SU-DHL-6 (cell line): ENCODE measurements around the gene ADCY10.

Experiments
- H2AFZ ChIP-seq: fragments of 200-600 bp; sonication (generic); 2 replicates; pipeline ENCODE4 v1.6.1; 2014; ENCODE audit warnings: low read depth, mild to moderate bottlenecking, moderate library complexity, mixed read lengths, antibody characterized with exemption, low read length; ENCODE audit not compliant: severe bottlenecking
- H3F3A ChIP-seq: fragments of 200-600 bp; shearing (Covaris generic); 2 replicates; pipeline ENCODE4 v1.6.0; 2016; ENCODE audit warnings: antibody characterized with exemption, mild to moderate bottlenecking; ENCODE audit not compliant: insufficient read depth
- H3K27ac ChIP-seq: fragments of 200-600 bp; sonication (generic); 2 replicates; pipeline ENCODE4 v1.5.1; 2016; ENCODE audit warnings: low read depth, mild to moderate bottlenecking, low read length, moderate library complexity, mixed read lengths
- H3K27me3 ChIP-seq: fragments of 200-600 bp; sonication (generic), shearing (Covaris generic); 2 replicates; pipeline ENCODE4 v1.6.0; 2014; ENCODE audit warnings: mild to moderate bottlenecking, low read length
- H3K36me3 ChIP-seq: fragments of 200-600 bp; sonication (generic); 2 replicates; pipeline ENCODE4 v1.6.1; 2014; ENCODE audit warnings: mild to moderate bottlenecking, low read length, mixed read lengths
- H3K4me2 ChIP-seq: fragments of 300-600, 200-600 bp; shearing (Covaris generic), sonication (generic); 2 replicates; pipeline ENCODE4 v1.6.0; 2014; ENCODE audit warnings: low read length, low read depth, mild to moderate bottlenecking; ENCODE audit not compliant: poor library complexity, severe bottlenecking
- H3K4me3 ChIP-seq: fragments of 200-600 bp; sonication (generic); 2 replicates; pipeline ENCODE4 v1.5.1; 2014; ENCODE audit warnings: antibody characterized with exemption, low read length, mild to moderate bottlenecking, mixed read lengths; ENCODE audit not compliant: insufficient read depth, poor library complexity, severe bottlenecking
- H3K79me2 ChIP-seq: fragments of 200-600 bp; sonication (generic); 2 replicates; pipeline ENCODE4 v1.6.1; 2014; ENCODE audit warnings: mild to moderate bottlenecking, low read length, moderate library complexity; ENCODE audit not compliant: insufficient read depth
- H3K9ac ChIP-seq: fragments of 200-600 bp; sonication (generic); 2 replicates; pipeline ENCODE4 v1.7.0; 2014; ENCODE audit warnings: mild to moderate bottlenecking, low read length
- H3K9me2 ChIP-seq: fragments of 200-600 bp; sonication (generic); replicated peaks from 2 replicates; pipeline ENCODE4 v1.6.1; 2014; ENCODE audit warnings: low read length; ENCODE audit not compliant: insufficient read depth
- H3K9me3 ChIP-seq: fragments of 200-600 bp; sonication (generic); 2 replicates; pipeline ENCODE4 v1.6.1; 2014; ENCODE audit warnings: low read length, mixed read lengths; ENCODE audit not compliant: insufficient read depth
- H4K20me1 ChIP-seq: fragments of 200-600 bp; sonication (generic); 2 replicates; pipeline ENCODE4 v1.6.1; 2014; ENCODE audit warnings: low read depth, mild to moderate bottlenecking, antibody characterized with exemption, low read length, moderate library complexity, mixed read lengths
- EZH2phosphoT487 ChIP-seq: fragments of 200-600 bp; sonication (generic), shearing (Covaris generic); conservative IDR thresholded peaks from 2 replicates; pipeline ENCODE4 v1.6.1; 2018; ENCODE audit warnings: mild to moderate bottlenecking, antibody characterized with exemption, low read length, moderate library complexity, mixed read lengths
- TF ChIP-seq, protein P1 (sequence below): fragments of 200-600 bp; sonication (generic); IDR thresholded peaks from one replicate; pipeline ENCODE4 v1.5.1; 2017; ENCODE audit warnings: antibody characterized with exemption, mild to moderate bottlenecking, low read length, moderate library complexity; ENCODE audit not compliant: insufficient read depth, poor library complexity, severe bottlenecking

ADCY10 gene

DNA sequence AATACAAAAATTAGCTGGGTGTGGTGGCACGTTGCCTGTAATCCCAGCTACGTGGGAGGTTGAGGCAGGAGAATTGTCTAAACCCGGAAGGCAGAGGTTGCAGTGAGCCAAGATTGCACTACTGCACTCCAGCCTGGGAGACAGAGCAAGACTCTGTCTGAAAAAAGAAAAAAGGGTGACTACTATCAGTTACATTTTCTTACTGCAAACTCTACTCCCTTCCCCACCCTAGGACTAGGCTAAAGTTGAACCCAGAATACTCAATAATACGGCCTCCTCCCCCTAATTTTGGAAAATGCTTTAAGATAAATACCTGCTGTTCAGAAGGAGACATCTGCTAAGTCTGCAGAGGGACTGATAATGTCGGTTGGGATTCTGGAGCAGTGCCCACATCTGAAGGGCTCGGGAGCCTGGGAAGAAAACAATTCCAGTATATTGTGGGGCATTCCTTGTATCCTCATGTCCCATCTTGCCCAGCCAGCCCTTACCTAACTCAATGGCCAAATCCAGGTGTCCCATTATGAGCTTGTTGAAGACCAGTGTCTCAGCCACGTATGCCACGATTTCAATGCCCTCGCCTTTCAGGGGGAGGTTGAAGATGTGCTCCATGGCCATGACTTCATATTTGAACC lies 89.7 kb downstream of the ADCY10 start:
- Histone ChIP-seq H3K36me3 (no peaks in the 10 kb centered on the region), H4K20me1 (no peaks in the 10 kb centered on the region), H3K9me3 (no peaks in the 10 kb centered on the region), H2AFZ (no peak overlapping the region), H3K9ac (no peak overlapping the region), H3K79me2 (no peaks in the 10 kb centered on the region), H3K4me3 (no peak overlapping the region), H3K9me2 (no peaks in the 10 kb centered on the region), H3K4me2 (no peak overlapping the region), H3K27me3 (no peaks in the 10 kb centered on the region), H3F3A (no peaks in the 10 kb centered on the region), H3K27ac (no peak overlapping the region)
- TF ChIP-seq EZH2phosphoT487, result no peak

DNA sequence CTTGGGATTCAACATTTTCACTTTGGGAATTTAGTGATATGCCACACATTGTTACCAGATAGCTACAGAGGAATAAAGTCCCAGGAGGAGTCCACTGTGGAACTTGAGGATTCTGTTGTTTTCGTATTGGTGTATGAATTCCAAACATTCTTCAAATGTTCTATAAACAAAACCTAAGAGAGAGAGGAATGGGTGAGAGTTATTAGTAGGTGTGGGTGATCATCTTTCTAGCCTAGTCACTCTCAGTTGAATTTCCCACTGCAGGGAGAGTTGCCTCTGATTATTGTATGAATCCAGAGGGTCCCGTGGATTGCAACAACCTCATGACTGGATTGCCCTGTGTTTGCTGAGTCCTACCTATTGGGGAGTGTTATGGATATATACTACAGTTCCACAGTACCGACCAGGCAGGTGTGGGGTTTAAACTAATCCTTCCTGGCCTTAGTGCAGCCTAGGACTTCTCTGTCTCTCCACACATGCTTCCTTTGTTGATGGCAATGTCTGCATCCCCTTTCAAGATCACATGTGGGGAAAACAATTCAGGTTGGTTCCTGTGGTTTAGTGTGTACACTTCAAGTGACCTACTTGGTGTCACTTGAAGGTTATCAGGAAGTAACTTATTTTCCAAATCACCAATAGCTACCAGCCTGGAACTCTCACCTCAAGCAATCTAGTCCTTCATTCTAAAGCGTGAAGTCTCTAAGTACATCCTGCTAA lies 91.8 kb downstream of the ADCY10 start:
- Histone ChIP-seq H3K9ac (no peak overlapping the region), H3K79me2 (no peaks in the 10 kb centered on the region), H4K20me1 (no peaks in the 10 kb centered on the region), H3K9me2 (no peaks in the 10 kb centered on the region), H3K4me2 (no peak overlapping the region), H3K27ac (no peak overlapping the region), H2AFZ (no peak overlapping the region), H3K27me3 (no peaks in the 10 kb centered on the region), H3K4me3 (no peak overlapping the region), H3F3A (no peaks in the 10 kb centered on the region), H3K9me3 (no peaks in the 10 kb centered on the region), H3K36me3 (no peaks in the 10 kb centered on the region)
- TF ChIP-seq EZH2phosphoT487, result no peak
- TF ChIP-seq, protein P1, sequence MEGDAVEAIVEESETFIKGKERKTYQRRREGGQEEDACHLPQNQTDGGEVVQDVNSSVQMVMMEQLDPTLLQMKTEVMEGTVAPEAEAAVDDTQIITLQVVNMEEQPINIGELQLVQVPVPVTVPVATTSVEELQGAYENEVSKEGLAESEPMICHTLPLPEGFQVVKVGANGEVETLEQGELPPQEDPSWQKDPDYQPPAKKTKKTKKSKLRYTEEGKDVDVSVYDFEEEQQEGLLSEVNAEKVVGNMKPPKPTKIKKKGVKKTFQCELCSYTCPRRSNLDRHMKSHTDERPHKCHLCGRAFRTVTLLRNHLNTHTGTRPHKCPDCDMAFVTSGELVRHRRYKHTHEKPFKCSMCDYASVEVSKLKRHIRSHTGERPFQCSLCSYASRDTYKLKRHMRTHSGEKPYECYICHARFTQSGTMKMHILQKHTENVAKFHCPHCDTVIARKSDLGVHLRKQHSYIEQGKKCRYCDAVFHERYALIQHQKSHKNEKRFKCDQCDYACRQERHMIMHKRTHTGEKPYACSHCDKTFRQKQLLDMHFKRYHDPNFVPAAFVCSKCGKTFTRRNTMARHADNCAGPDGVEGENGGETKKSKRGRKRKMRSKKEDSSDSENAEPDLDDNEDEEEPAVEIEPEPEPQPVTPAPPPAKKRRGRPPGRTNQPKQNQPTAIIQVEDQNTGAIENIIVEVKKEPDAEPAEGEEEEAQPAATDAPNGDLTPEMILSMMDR, result no peak

DNA sequence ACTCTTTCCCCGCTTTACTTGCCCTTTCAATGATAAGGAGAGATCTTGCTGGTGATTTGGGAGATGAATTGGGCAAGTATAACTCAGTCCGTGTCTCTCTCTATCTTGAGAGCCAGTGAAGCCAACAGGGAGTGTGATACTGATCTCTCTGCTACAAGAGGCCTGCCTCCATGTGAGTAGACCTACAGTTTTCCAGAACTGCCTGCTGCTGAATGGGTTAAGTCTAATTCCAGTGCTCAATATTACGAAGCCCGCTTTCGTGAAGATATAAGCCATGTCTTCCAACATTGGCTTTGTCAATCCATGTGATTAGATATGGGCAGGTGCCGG lies 92.6 kb downstream of the ADCY10 start:
- no peaks in the 10 kb centered on the region for H3K9me2 ChIP-seq
- no peak overlapping the region for H2AFZ ChIP-seq
- no peak overlapping the region for H3K27ac ChIP-seq
- no peak overlapping the region for H3K9ac ChIP-seq
- H3K27me3 ChIP-seq, result no peaks in the 10 kb centered on the region
- no peaks in the 10 kb centered on the region for H3K79me2 ChIP-seq
- H3F3A ChIP-seq, result no peaks in the 10 kb centered on the region
- TF ChIP-seq EZH2phosphoT487, result no peak
- TF ChIP-seq, protein P1, result no peak
- H3K4me3 ChIP-seq, result no peak overlapping the region
- no peaks in the 10 kb centered on the region for H4K20me1 ChIP-seq
- H3K9me3 ChIP-seq, result no peaks in the 10 kb centered on the region
- H3K4me2 ChIP-seq, result no peak overlapping the region
- no peaks in the 10 kb centered on the region for H3K36me3 ChIP-seq

DNA sequence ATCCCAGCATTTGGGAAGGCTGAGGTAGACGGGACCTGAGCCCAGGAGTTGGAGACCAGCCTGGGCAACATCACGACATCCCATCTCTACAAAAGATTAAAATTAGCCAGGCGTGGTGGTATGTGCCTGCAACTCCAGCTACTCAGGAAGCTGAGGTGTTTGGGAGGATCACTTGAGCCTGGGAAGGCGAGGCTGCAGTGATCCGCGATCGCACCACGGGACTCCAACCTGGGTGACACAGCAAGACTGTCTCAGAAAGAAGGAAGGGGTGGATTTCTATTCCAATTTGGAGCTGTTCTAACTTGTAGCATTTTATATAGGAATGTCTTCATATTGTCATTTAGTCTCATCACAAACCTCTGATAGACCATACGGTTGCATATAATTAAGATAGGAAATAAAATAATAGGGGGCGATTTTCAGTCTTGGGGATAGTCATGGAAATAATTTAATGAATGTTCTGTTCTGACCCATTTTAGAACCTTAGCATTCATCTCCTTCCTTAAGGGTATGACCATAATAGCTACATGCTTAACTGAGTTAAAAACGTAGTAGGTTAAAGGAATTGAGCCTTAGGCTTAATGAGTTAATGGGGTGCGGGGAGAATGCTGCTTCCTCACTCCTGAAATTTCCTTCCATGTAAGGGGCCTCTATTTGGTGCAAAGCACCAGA lies 93.1 kb downstream of the ADCY10 start:
- no peaks in the 10 kb centered on the region for H3K27me3 ChIP-seq
- no peak overlapping the region for H3K4me2 ChIP-seq
- H3K9ac ChIP-seq, result no peak overlapping the region

More for the DNA sequence above, 93.1 kb downstream of the ADCY10 start:
- Histone ChIP-seq H3K4me3 (no peak overlapping the region), H3K9me2 (no peaks in the 10 kb centered on the region), H4K20me1 (no peaks in the 10 kb centered on the region), H3K27ac (no peak overlapping the region), H3K36me3 (no peaks in the 10 kb centered on the region), H3K79me2 (no peaks in the 10 kb centered on the region), H2AFZ (no peak overlapping the region), H3F3A (no peaks in the 10 kb centered on the region), H3K9me3 (no peaks in the 10 kb centered on the region)
- TF ChIP-seq EZH2phosphoT487, result no peak
- TF ChIP-seq, protein P1, result no peak
